Measurements from ENCODE around the gene DMBX1. TPM values are rescaled to one million over a fixed set of nuclear protein-coding genes. Genes with fewer than 3 reads are reported as not detected.

Gene DMBX1
- total RNA-seq, 4 donors from 2014 or later, result 0.12 to 0.51 (median 0.42) TPM; not detected in 1

- TF ChIP-seq POLR2A (IDR thresholded peaks at IDR 0.05), result no peak
- TF ChIP-seq, protein P1, sequence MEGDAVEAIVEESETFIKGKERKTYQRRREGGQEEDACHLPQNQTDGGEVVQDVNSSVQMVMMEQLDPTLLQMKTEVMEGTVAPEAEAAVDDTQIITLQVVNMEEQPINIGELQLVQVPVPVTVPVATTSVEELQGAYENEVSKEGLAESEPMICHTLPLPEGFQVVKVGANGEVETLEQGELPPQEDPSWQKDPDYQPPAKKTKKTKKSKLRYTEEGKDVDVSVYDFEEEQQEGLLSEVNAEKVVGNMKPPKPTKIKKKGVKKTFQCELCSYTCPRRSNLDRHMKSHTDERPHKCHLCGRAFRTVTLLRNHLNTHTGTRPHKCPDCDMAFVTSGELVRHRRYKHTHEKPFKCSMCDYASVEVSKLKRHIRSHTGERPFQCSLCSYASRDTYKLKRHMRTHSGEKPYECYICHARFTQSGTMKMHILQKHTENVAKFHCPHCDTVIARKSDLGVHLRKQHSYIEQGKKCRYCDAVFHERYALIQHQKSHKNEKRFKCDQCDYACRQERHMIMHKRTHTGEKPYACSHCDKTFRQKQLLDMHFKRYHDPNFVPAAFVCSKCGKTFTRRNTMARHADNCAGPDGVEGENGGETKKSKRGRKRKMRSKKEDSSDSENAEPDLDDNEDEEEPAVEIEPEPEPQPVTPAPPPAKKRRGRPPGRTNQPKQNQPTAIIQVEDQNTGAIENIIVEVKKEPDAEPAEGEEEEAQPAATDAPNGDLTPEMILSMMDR (IDR thresholded peaks at IDR 0.05), result no peak
- intact Hi-C loops (cut with DNase I; ENCODE audit: low total_unique reads), result loop anchor here (10.0 kb wide), 1 partner anchor 194 kb away; no protein-coding TSS in a partner anchor
Measured at GRCh38 chr1:46530791-46531409, 41.3 kb downstream of the DMBX1 start.

GRCh38 chr1:46532095-46532494, 42.5 kb downstream of the DMBX1 start:
- 61 to 64% methylated on average over 3 of the region's 3 CpGs for WGBS, 2 donors
- H3K4me3 ChIP-seq (ENCODE audit: low read depth, poor library complexity, severe bottlenecking), result no peak overlapping the region
- DNase-seq (ENCODE audit: low spot score in 2 of 2), result no peak
- TF ChIP-seq POLR2A (IDR thresholded peaks at IDR 0.05), result no peak
- TF ChIP-seq, protein P1 (IDR thresholded peaks at IDR 0.05), result no peak
- intact Hi-C loops (cut with DNase I; ENCODE audit: low total_unique reads), result loop anchor here (10.0 kb wide), 1 partner anchor 193 kb away; no protein-coding TSS in a partner anchor

More at GRCh38 chr1:46530791-46531409, 41.3 kb downstream of the DMBX1 start:
- 65 to 68% methylated on average over 6 of the region's 6 CpGs for WGBS, 2 donors
- H3K4me3 ChIP-seq (ENCODE audit: low read depth, poor library complexity, severe bottlenecking), result no peak overlapping the region
- no peak for DNase-seq (ENCODE audit: low spot score in 2 of 2)

GRCh38 chr1:46532498-46533178, 43.0 kb downstream of the DMBX1 start:
- no peak for TF ChIP-seq POLR2A (IDR thresholded peaks at IDR 0.05)
- TF ChIP-seq, protein P1 (IDR thresholded peaks at IDR 0.05), result no peak
- 3% methylated on average over 24 to 31 of the region's 31 CpGs for WGBS, 2 donors
- intact Hi-C loops (cut with DNase I; ENCODE audit: low total_unique reads), result loop anchor here (10.0 kb wide), 1 partner anchor 192 kb away; no protein-coding TSS in a partner anchor
- H3K4me3 ChIP-seq (ENCODE audit: low read depth, poor library complexity, severe bottlenecking), result no peak overlapping the region
- no peak for DNase-seq (ENCODE audit: low spot score in 2 of 2)

- TF ChIP-seq, protein P1 (IDR thresholded peaks at IDR 0.05), result no peak
- no peak for TF ChIP-seq POLR2A (IDR thresholded peaks at IDR 0.05)
- intact Hi-C loops (cut with DNase I; ENCODE audit: low total_unique reads), result loop anchor here (10.0 kb wide), 1 partner anchor 191 kb away; no protein-coding TSS in a partner anchor
- 24 to 33% methylated on average over 7 to 12 of the region's 71 CpGs for WGBS, 2 donors
- no peak for DNase-seq (ENCODE audit: low spot score in 2 of 2)
- H3K4me3 ChIP-seq (ENCODE audit: low read depth, poor library complexity, severe bottlenecking), result no peak overlapping the region
Measured at GRCh38 chr1:46533179-46533864, 43.7 kb downstream of the DMBX1 start.

DNA sequence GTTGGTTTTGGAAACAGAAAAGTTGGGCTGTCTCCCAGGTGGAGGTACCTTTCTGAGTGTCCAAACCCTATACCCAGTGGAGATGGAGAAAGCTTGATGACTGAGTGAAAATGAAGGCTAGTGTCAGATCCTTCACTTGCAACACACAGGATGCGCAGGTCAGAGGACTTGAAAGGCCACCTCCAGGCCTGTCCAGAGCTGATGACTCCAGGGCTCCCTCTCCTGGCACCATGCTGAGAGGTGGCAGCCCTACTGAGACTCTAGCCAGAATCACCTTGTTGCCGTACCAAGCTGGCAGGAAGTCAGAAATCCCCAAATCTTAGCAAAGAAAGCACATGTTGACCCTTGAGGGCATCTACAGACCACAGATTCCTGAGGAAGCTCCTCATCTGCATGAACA, 45.4 kb downstream of the DMBX1 start:
- intact Hi-C loops (cut with DNase I; ENCODE audit: low total_unique reads), result loop anchor here (10.0 kb wide), 1 partner anchor 190 kb away; no protein-coding TSS in a partner anchor
- no peak overlapping the region for H3K4me3 ChIP-seq (ENCODE audit: low read depth, poor library complexity, severe bottlenecking)
- 62 to 72% methylated on average over 2 of the region's 2 CpGs for WGBS, 2 donors
- no peak for DNase-seq (ENCODE audit: low spot score in 2 of 2)
- TF ChIP-seq, protein P1 (IDR thresholded peaks at IDR 0.05), result no peak
- TF ChIP-seq POLR2A (IDR thresholded peaks at IDR 0.05), result no peak

Data from lower leg skin (tissue), 4 donors.